H9 (cell line): Measurements from ENCODE around the gene SPN. TPM values are rescaled to one million over a fixed set of nuclear protein-coding genes. Genes with fewer than 3 reads are reported as not detected.
A peak's percentile ranks its signal among the peaks of the same experiment; 100 is the strongest.

ENCODE experiments used
- DNase-seq: peaks from one replicate; pipeline ENCODE4 v3.0.0-alpha.2; 2017
- H2AFZ ChIP-seq: one replicate; pipeline ENCODE4 v1.6.1; 2013; ENCODE audit warnings: mild to moderate bottlenecking, low read length, control low read depth, moderate library complexity
- H2AK5ac ChIP-seq: 2 replicates; pipeline ENCODE4 v1.6.1; 2013; ENCODE audit warnings: low read length, control low read depth, mixed read lengths; ENCODE audit not compliant: insufficient read length
- H2BK120ac ChIP-seq: one replicate; pipeline ENCODE4 v1.6.1; 2013; ENCODE audit warnings: low read depth, mild to moderate bottlenecking, low read length, control low read depth, inconsistent platforms; ENCODE audit not compliant: poor library complexity, severe bottlenecking
- H2BK12ac ChIP-seq: 2 replicates; pipeline ENCODE4 v1.6.1; 2013; ENCODE audit warnings: low read length, control low read depth, mixed read lengths, low read depth; ENCODE audit not compliant: insufficient read length
- H2BK15ac ChIP-seq: 2 replicates; pipeline ENCODE4 v1.6.1; 2013; ENCODE audit warnings: low read depth, low read length, control low read depth
- H2BK20ac ChIP-seq: one replicate; pipeline ENCODE4 v1.6.1; 2013; ENCODE audit warnings: low read depth, mild to moderate bottlenecking, low read length, control low read depth, inconsistent platforms; ENCODE audit not compliant: poor library complexity, severe bottlenecking
- H2BK5ac ChIP-seq: 2 replicates; pipeline ENCODE4 v1.6.1; 2013; ENCODE audit warnings: low read length, control low read depth, mixed read lengths; ENCODE audit not compliant: insufficient read length
- H3K14ac ChIP-seq: 2 replicates; pipeline ENCODE4 v1.6.1; 2013; ENCODE audit warnings: low read length, control low read depth; ENCODE audit not compliant: insufficient read depth
- H3K18ac ChIP-seq: 2 replicates; pipeline ENCODE4 v1.6.1; 2013; ENCODE audit warnings: low read depth, mild to moderate bottlenecking, mixed read lengths, low read length, control low read depth; ENCODE audit not compliant: insufficient read length
- H3K23ac ChIP-seq: 2 replicates; pipeline ENCODE4 v1.6.1; 2013; ENCODE audit warnings: low read length, control low read depth, mixed read lengths, low read depth; ENCODE audit not compliant: insufficient read length
- H3K23me2 ChIP-seq: 2 replicates; pipeline ENCODE4 v1.6.1; 2013; ENCODE audit warnings: low read depth, mild to moderate bottlenecking, mixed read lengths, low read length, control low read depth; ENCODE audit not compliant: insufficient read length, poor library complexity, severe bottlenecking
- H3K27ac ChIP-seq: 2 replicates; pipeline ENCODE4 v1.5.1; 2013; ENCODE audit warnings: low read length, control low read depth, mixed read lengths, low read depth; ENCODE audit not compliant: insufficient read length
- H3K27me3 ChIP-seq: 2 replicates; pipeline ENCODE4 v1.6.1; 2013; ENCODE audit warnings: low read length, control low read depth, inconsistent platforms; ENCODE audit not compliant: insufficient read depth
- H3K4ac ChIP-seq: 2 replicates; pipeline ENCODE4 v1.6.1; 2013; ENCODE audit warnings: low read depth, mild to moderate bottlenecking, control low read depth, inconsistent platforms, low read length, moderate library complexity
- H3K4me1 ChIP-seq: 2 replicates; pipeline ENCODE4 v1.6.1; 2013; ENCODE audit warnings: low read length, control low read depth, inconsistent platforms; ENCODE audit not compliant: insufficient read depth
- H3K4me2 ChIP-seq: 2 replicates; pipeline ENCODE4 v1.6.1; 2013; ENCODE audit warnings: low read length, control low read depth, mixed read lengths; ENCODE audit not compliant: insufficient read length, insufficient read depth
- H3K56ac ChIP-seq: 2 replicates; pipeline ENCODE4 v1.6.1; 2013; ENCODE audit warnings: low read depth, mild to moderate bottlenecking, mixed read lengths, low read length, control low read depth; ENCODE audit not compliant: insufficient read length
- H3K79me1 ChIP-seq: 2 replicates; pipeline ENCODE4 v1.6.1; 2013; ENCODE audit warnings: low read depth, mild to moderate bottlenecking, moderate library complexity, low read length, control low read depth, inconsistent platforms; ENCODE audit not compliant: insufficient read depth, poor library complexity, severe bottlenecking
- H3K79me2 ChIP-seq: 2 replicates; pipeline ENCODE4 v1.6.1; 2013; ENCODE audit warnings: low read length, control low read depth, inconsistent platforms; ENCODE audit not compliant: insufficient read depth
- H3K9ac ChIP-seq: 2 replicates; pipeline ENCODE4 v1.6.1; 2013; ENCODE audit warnings: low read length, control low read depth, mixed read lengths; ENCODE audit not compliant: insufficient read length; ENCODE audit errors: extremely low read depth
- H3K9me3 ChIP-seq: one replicate; pipeline ENCODE4 v1.6.1; 2013; ENCODE audit warnings: low read depth, low read length, inconsistent platforms; ENCODE audit not compliant: control insufficient read depth
- H3T11ph ChIP-seq: one replicate; pipeline ENCODE4 v1.6.1; 2013; ENCODE audit warnings: mild to moderate bottlenecking, low read length, control low read depth, inconsistent platforms
- H4K20me1 ChIP-seq: one replicate; pipeline ENCODE4 v1.6.1; 2013; ENCODE audit not compliant: control insufficient read depth, insufficient read length, insufficient read depth
- H4K5ac ChIP-seq: 2 replicates; pipeline ENCODE4 v1.6.1; 2013; ENCODE audit warnings: low read depth, mild to moderate bottlenecking, mixed read lengths, low read length, control low read depth; ENCODE audit not compliant: insufficient read length
- H4K8ac ChIP-seq: replicated peaks from 2 replicates; pipeline ENCODE4 v1.6.1; 2013; ENCODE audit warnings: low read length, control low read depth, mixed read lengths, low read depth; ENCODE audit not compliant: insufficient read length
- H4K91ac ChIP-seq: 2 replicates; pipeline ENCODE4 v1.6.1; 2013; ENCODE audit warnings: low read depth, mild to moderate bottlenecking, moderate library complexity, mixed read lengths, low read length, control low read depth; ENCODE audit not compliant: insufficient read length
- H3K27ac Mint-ChIP-seq, 3 experiments: 2 replicates in 2 of 3; 3 replicates in 1 of 3; pipeline ENCODE4 v1.8.0; 2020 to 2021; ENCODE audit warnings: mixed read lengths in 3 of 3, mild to moderate bottlenecking in 1 of 3, moderate library complexity in 1 of 3
- H3K27me3 Mint-ChIP-seq: 2 replicates; pipeline ENCODE4 v1.8.0; 2021; ENCODE audit warnings: low read depth, mild to moderate bottlenecking, moderate library complexity, mixed read lengths
- H3K36me3 Mint-ChIP-seq, 3 experiments: 2 replicates in 2 of 3; 3 replicates in 1 of 3; pipeline ENCODE4 v1.8.0; 2020 to 2021; ENCODE audit warnings: low read depth in 3 of 3, mixed read lengths in 3 of 3; ENCODE audit not compliant: insufficient read depth in 1 of 3
- H3K4me1 Mint-ChIP-seq, 2 experiments: 2 replicates each; pipeline ENCODE4 v1.8.0; 2020; ENCODE audit warnings: mixed read lengths in 2 of 2
- H3K4me3 Mint-ChIP-seq, 2 experiments: 2 replicates in 1 of 2; 3 replicates in 1 of 2; pipeline ENCODE4 v1.8.0; 2020 to 2021; ENCODE audit warnings: mild to moderate bottlenecking in 2 of 2, mixed read lengths in 2 of 2, moderate library complexity in 1 of 2
- H3K9me3 Mint-ChIP-seq, 2 experiments: 2 replicates in 1 of 2; 3 replicates in 1 of 2; pipeline ENCODE4 v1.8.0; 2020; ENCODE audit warnings: mild to moderate bottlenecking in 2 of 2, mixed read lengths in 2 of 2, moderate library complexity in 1 of 2
- CTCF ChIP-seq: fragments of 200-600 bp; sonication (generic); conservative IDR thresholded peaks from 3 replicates; pipeline ENCODE4 v1.8.0; 2021; ENCODE audit warnings: antibody characterized with exemption, mild to moderate bottlenecking
- WGBS: extraction: QIAGEN DNeasy Blood & Tissue Kit; methylation state at CpG from one replicate; pipeline ENCODE4 v1.1.7; 2013; ENCODE audit warnings: missing lambda C conversion rate, low lambda C conversion rate, mixed read lengths; ENCODE audit not compliant: insufficient read length; ENCODE audit errors: extremely low coverage; 5-methylcytosine and 5-hydroxymethylcytosine counted together
- total RNA-seq: library from RNA; stranded (reverse); gene quantifications from 2 replicates; pipeline ENCODE4 v1.2.1, GENCODE V29; 2021

Gene SPN
- total RNA-seq, 1 experiment from 2014 or later, result 0.77 TPM

DNA sequence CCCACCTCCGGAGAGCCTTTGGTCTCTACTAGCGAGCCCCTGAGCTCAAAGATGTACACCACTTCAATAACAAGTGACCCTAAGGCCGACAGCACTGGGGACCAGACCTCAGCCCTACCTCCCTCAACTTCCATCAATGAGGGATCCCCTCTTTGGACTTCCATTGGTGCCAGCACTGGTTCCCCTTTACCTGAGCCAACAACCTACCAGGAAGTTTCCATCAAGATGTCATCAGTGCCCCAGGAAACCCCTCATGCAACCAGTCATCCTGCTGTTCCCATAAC, 702 bp downstream of the SPN start:
- Histone ChIP-seq H3K79me2 (no peaks in the 10 kb centered on the region; the same call in 1 of the 2 replicates), H3K56ac (no peak overlapping the region), H3K4me2 (no peak overlapping the region), H4K8ac (no peak overlapping the region), H2BK15ac (no peak overlapping the region), H2BK120ac (no peak overlapping the region), H3K4me1 (peaks cover 4% of the 10 kb centered on the region; the same call in 1 of the 2 replicates), H3K18ac (no peak overlapping the region), H3K23me2 (peaks cover 8% of the 10 kb centered on the region), H2AK5ac (no peak overlapping the region), H3K4ac (no peak overlapping the region), H4K91ac (no peak overlapping the region), H3K79me1 (no peaks in the 10 kb centered on the region), H3K9me3 (no peaks in the 10 kb centered on the region), H3K23ac (no peak overlapping the region), H2BK20ac (no peak overlapping the region), H3K27ac (no peak overlapping the region), H3K9ac (no peak overlapping the region), H2BK12ac (no peak overlapping the region), H2BK5ac (no peak overlapping the region), H4K20me1 (no peaks in the 10 kb centered on the region), H3K27me3 (no peaks in the 10 kb centered on the region; the same call in 1 of the 2 replicates), H3K14ac (no peak overlapping the region; the same call in 1 of the 2 replicates), H2AFZ (no peak overlapping the region), H3T11ph (no peak overlapping the region), H4K5ac (no peak overlapping the region)
- Mint-ChIP-seq H3K4me3 (no peak overlapping the region), H3K9me3 (no peaks in the 10 kb centered on the region; a peak in 1 of 5 replicates), H3K4me1 (peaks cover 33 to 42% of the 10 kb centered on the region in 2 experiments), H3K27ac (peak overlapping the region in 1 of 3 experiments; percentile 64; a peak in 1 of 7 replicates), H3K27me3 (peaks cover 9% of the 10 kb centered on the region; the same call in 1 of the 2 replicates), H3K36me3 (no peaks in the 10 kb centered on the region; a peak in 1 of 7 replicates)
- WGBS, result no CpG with 5 or more reads among the region's 3 CpGs
- DNase-seq, result no peak
- no peak for TF ChIP-seq CTCF
